H1 (cell line): ENCODE results near the gene ADCK1. TPM values are rescaled to one million over a fixed set of nuclear protein-coding genes. Genes with fewer than 3 reads are reported as not detected.

Source experiments
- CTCF ChIA-PET: fragments of 300-600 bp; sonication (Branson Sonifier 250); formaldehyde crosslinking; loops from one replicate; lab custom pipeline; 2021; ENCODE audit not compliant: partially characterized antibody; lab: Charles Lee
- POLR2A ChIA-PET: fragments of 300-600 bp; sonication (Branson Sonifier 250); formaldehyde crosslinking; loops from one replicate; lab custom pipeline; 2021; ENCODE audit warnings: inconsistent platforms; ENCODE audit not compliant: partially characterized antibody; lab: Charles Lee
- DNase-seq, 2 experiments: peaks; one replicate each; pipeline versions ENCODE4 v3.0.0 to v3.0.0-alpha.2; 2010 to 2022; ENCODE audit warnings: low spot score in 2 of 2, low read depth in 1 of 2, mixed read lengths in 1 of 2
- FAIRE-seq: peaks from 2 replicates; lab custom pipeline; 2011; peaks lifted over from hg19 to GRCh38; lab: Jason Lieb, UNC
- H2AFZ ChIP-seq: 2 replicates; pipeline ENCODE4 v1.8.1; 2012; ENCODE audit warnings: low read length, inconsistent platforms
- H2AK5ac ChIP-seq: 2 replicates; pipeline ENCODE4 v1.6.1; 2013; ENCODE audit warnings: low read depth, low read length
- H2BK120ac ChIP-seq: replicated peaks from 2 replicates; pipeline ENCODE3; 2013; ENCODE audit warnings: low read depth, low read length, inconsistent platforms
- H2BK12ac ChIP-seq: 2 replicates; pipeline ENCODE4 v1.6.1; 2013; ENCODE audit warnings: low read depth, low read length
- H2BK15ac ChIP-seq: 2 replicates; pipeline ENCODE4 v1.6.1; 2013; ENCODE audit warnings: low read length
- H2BK20ac ChIP-seq: 2 replicates; pipeline ENCODE4 v1.6.1; 2013; ENCODE audit warnings: low read length
- H2BK5ac ChIP-seq: 2 replicates; pipeline ENCODE4 v1.6.1; 2013; ENCODE audit warnings: low read depth, low read length
- H3K14ac ChIP-seq: 2 replicates; pipeline ENCODE4 v1.6.1; 2013; ENCODE audit warnings: inconsistent platforms; ENCODE audit not compliant: insufficient read length
- H3K18ac ChIP-seq: 2 replicates; pipeline ENCODE4 v1.6.1; 2013; ENCODE audit warnings: low read length; ENCODE audit errors: extremely low read depth
- H3K23ac ChIP-seq: 2 replicates; pipeline ENCODE4 v1.6.1; 2013; ENCODE audit warnings: inconsistent platforms; ENCODE audit not compliant: insufficient read length
- H3K23me2 ChIP-seq: 2 replicates; pipeline ENCODE4 v1.6.1; 2013; ENCODE audit warnings: low read depth, low read length
- H3K27ac ChIP-seq: 2 replicates; pipeline ENCODE4 v1.6.1; 2011; ENCODE audit warnings: low read depth, low read length, inconsistent platforms
- H3K27me3 ChIP-seq, 4 experiments: replicated peaks in 1 of 4; 1 replicate in 1 of 4; 2 replicates in 3 of 4; pipeline versions ENCODE4 v1.6.1 to v1.8.1; 2011 to 2013; ENCODE audit warnings: low read length in 3 of 4, mild to moderate bottlenecking in 3 of 4, inconsistent platforms in 2 of 4, mixed read lengths in 2 of 4, moderate library complexity in 1 of 4; ENCODE audit not compliant: control insufficient read depth in 3 of 4, insufficient read depth in 3 of 4; ENCODE audit errors: extremely low read depth in 1 of 4
- H3K36me3 ChIP-seq, 4 experiments: 2 replicates each; pipeline versions ENCODE4 v1.6.1 to v1.8.1; 2011 to 2013; ENCODE audit warnings: mild to moderate bottlenecking in 4 of 4, low read length in 3 of 4, moderate library complexity in 2 of 4, control low read depth in 1 of 4, inconsistent platforms in 1 of 4; ENCODE audit not compliant: insufficient read depth in 4 of 4, control insufficient read depth in 2 of 4
- H3K4ac ChIP-seq: replicated peaks from 2 replicates; pipeline ENCODE3; 2013; ENCODE audit warnings: low read length, low read depth, mixed read lengths, inconsistent platforms; ENCODE audit not compliant: insufficient read length
- H3K4me1 ChIP-seq, 4 experiments: replicated peaks in 1 of 4; 1 replicate in 1 of 4; 2 replicates in 3 of 4; pipeline versions ENCODE4 v1.6.1 to v1.8.1; 2011 to 2013; ENCODE audit warnings: low read length in 3 of 4, inconsistent platforms in 2 of 4, mixed read lengths in 1 of 4; ENCODE audit not compliant: insufficient read depth in 4 of 4, control insufficient read depth in 3 of 4
- H3K4me2 ChIP-seq, 2 experiments: 2 replicates each; pipeline versions ENCODE4 v1.6.1 to v1.8.1; 2011 to 2013; ENCODE audit warnings: low read depth in 2 of 2, low read length in 2 of 2, control low read depth in 1 of 2, inconsistent platforms in 1 of 2, mild to moderate bottlenecking in 1 of 2; ENCODE audit not compliant: insufficient read depth in 1 of 2
- H3K4me3 ChIP-seq, 4 experiments: fragments of 200-600, 300-600 bp in 1 of 4; sonication (generic), shearing (Covaris generic), sonication (Bioruptor Twin) in 1 of 4; 2 replicates each; pipeline versions ENCODE4 v1.5.1 to v1.8.1; 2011 to 2016; ENCODE audit warnings: low read length in 4 of 4, low read depth in 3 of 4, control low read depth in 2 of 4, inconsistent platforms in 2 of 4, mild to moderate bottlenecking in 2 of 4, mixed read lengths in 1 of 4, moderate library complexity in 1 of 4; ENCODE audit not compliant: insufficient read depth in 2 of 4; ENCODE audit errors: extremely low read depth in 1 of 4
- H3K56ac ChIP-seq: replicated peaks from 2 replicates; pipeline ENCODE3; 2013; ENCODE audit warnings: low read depth, mild to moderate bottlenecking, mixed read lengths, low read length, inconsistent platforms; ENCODE audit not compliant: insufficient read length
- H3K79me1 ChIP-seq: 2 replicates; pipeline ENCODE4 v1.6.1; 2013; ENCODE audit warnings: low read depth, low read length, control low read depth
- H3K79me2 ChIP-seq, 2 experiments: 2 replicates each; pipeline versions ENCODE4 v1.6.1 to v1.8.1; 2012 to 2013; ENCODE audit warnings: low read length in 2 of 2, mild to moderate bottlenecking in 2 of 2, inconsistent platforms in 1 of 2; ENCODE audit not compliant: insufficient read depth in 2 of 2, control insufficient read depth in 1 of 2
- H3K9ac ChIP-seq, 4 experiments: replicated peaks in 1 of 4; 1 replicate in 1 of 4; 2 replicates in 3 of 4; pipeline versions ENCODE4 v1.6.1 to v1.8.1; 2011 to 2013; ENCODE audit warnings: low read depth in 3 of 4, low read length in 3 of 4, control low read depth in 2 of 4, mild to moderate bottlenecking in 2 of 4, moderate library complexity in 2 of 4, inconsistent platforms in 1 of 4; ENCODE audit errors: extremely low read depth in 1 of 4
- H3K9me3 ChIP-seq, 2 experiments: 2 replicates each; pipeline versions ENCODE4 v1.6.1 to v1.8.1; 2012 to 2013; ENCODE audit warnings: mild to moderate bottlenecking in 2 of 2, moderate library complexity in 2 of 2, control low read depth in 1 of 2, inconsistent platforms in 1 of 2, low read depth in 1 of 2, low read length in 1 of 2, mixed read lengths in 1 of 2; ENCODE audit not compliant: insufficient read depth in 2 of 2
- H4K20me1 ChIP-seq, 2 experiments: replicated peaks in 1 of 2; 2 replicates each; pipeline versions ENCODE3 to v1.8.1; 2011 to 2013; ENCODE audit warnings: inconsistent platforms in 2 of 2, low read length in 2 of 2, mild to moderate bottlenecking in 1 of 2; ENCODE audit not compliant: insufficient read depth in 2 of 2, control insufficient read depth in 1 of 2
- H4K5ac ChIP-seq: 2 replicates; pipeline ENCODE4 v1.6.1; 2013; ENCODE audit warnings: low read length, low read depth, mixed read lengths, inconsistent platforms; ENCODE audit not compliant: insufficient read length
- H4K8ac ChIP-seq: 2 replicates; pipeline ENCODE4 v1.8.0; 2013; ENCODE audit warnings: mild to moderate bottlenecking, moderate library complexity, low read length, inconsistent platforms; ENCODE audit not compliant: insufficient read depth; ENCODE audit errors: extremely low read depth
- H4K91ac ChIP-seq: replicated peaks from 2 replicates; pipeline ENCODE3; 2013; ENCODE audit warnings: low read length, mixed read lengths, inconsistent platforms; ENCODE audit not compliant: insufficient read length
- BACH1 ChIP-seq: IDR thresholded peaks from 2 replicates; pipeline ENCODE4 v1.6.1; 2012; ENCODE audit warnings: low read length, improper control_type of control experiment
- BRCA1 ChIP-seq: IDR thresholded peaks from 2 replicates; pipeline ENCODE4 v1.6.1; 2012; ENCODE audit warnings: low read depth, low read length, improper control_type of control experiment
- HDAC6 ChIP-seq: IDR thresholded peaks from one replicate; pipeline ENCODE4 v1.7.1; 2012; ENCODE audit warnings: low read depth, mild to moderate bottlenecking, inconsistent platforms, low read length, moderate library complexity
- MAFK ChIP-seq: IDR thresholded peaks from 2 replicates; pipeline ENCODE4 v1.6.1; 2012; ENCODE audit warnings: low read depth, mild to moderate bottlenecking, improper control_type of control experiment, low read length
- RAD21 ChIP-seq, 2 experiments: IDR thresholded peaks in 1 of 2; conservative IDR thresholded peaks in 1 of 2; 2 replicates each; pipeline ENCODE4 v1.6.1; 2011; ENCODE audit warnings: low read depth in 2 of 2, low read length in 2 of 2, improper control_type of control experiment in 1 of 2, inconsistent platforms in 1 of 2, mild to moderate bottlenecking in 1 of 2, moderate library complexity in 1 of 2
- RBBP5 ChIP-seq: IDR thresholded peaks from 2 replicates; pipeline ENCODE4 v1.7.1; 2012; ENCODE audit warnings: low read depth, mild to moderate bottlenecking, inconsistent platforms, low read length, moderate library complexity, borderline replicate concordance
- SRF ChIP-seq: IDR thresholded peaks from 2 replicates; pipeline ENCODE4 v1.6.1; 2011; ENCODE audit warnings: mild to moderate bottlenecking, low read depth, low read length, moderate library complexity
- YY1 ChIP-seq: IDR thresholded peaks from 2 replicates; pipeline ENCODE4 v1.6.1; 2011; ENCODE audit warnings: low read depth, mild to moderate bottlenecking, low read length
- WGBS, 2 experiments: shearing (Covaris generic) in 1 of 2; methylation state at CpG; one replicate each; pipeline versions ENCODE4 v1.1.6 to v1.1.7; 2013 to 2015; ENCODE audit warnings: low lambda C conversion rate in 2 of 2, mixed read lengths in 2 of 2, inconsistent platforms in 1 of 2, low coverage in 1 of 2, missing lambda C conversion rate in 1 of 2; ENCODE audit not compliant: insufficient replicate concordance in 2 of 2, insufficient coverage in 1 of 2, insufficient read length in 1 of 2; ENCODE audit errors: extremely low coverage in 1 of 2, missing lambda C conversion rate in 1 of 2; 5-methylcytosine and 5-hydroxymethylcytosine counted together
- polyA plus RNA-seq, 7 experiments: library from polyadenylated mRNA; depleted of rRNA in 3 of 7; stranded (reverse) in 5 of 7; unstranded in 2 of 7; fragments of >200 nt in 5 of 7; fragments of 200-250 nt in 2 of 7; gene quantifications; 1 replicate in 5 of 7; 2 replicates in 1 of 7; 4 replicates in 1 of 7; pipeline versions ENCODE4 v1.2.1 to v1.2.3, GENCODE V29; 2011 to 2013; ENCODE audit warnings: missing spikeins in 2 of 7, mixed read lengths in 2 of 7
- total RNA-seq: library from RNA; stranded (reverse); fragmentation: NEBNext Ultra II Directional; extraction: Animal tissue kit (Norgen Biotek cat#: 25700); gene quantifications from 2 replicates; pipeline ENCODE4 v1.2.1, GENCODE V29; 2021

ADCK1 gene
- total and polyA plus RNA-seq, 2 of the 8 experiments (the other 6 are each of a cell fraction or from before 2014, with no cell fraction given) = 11.0 to 16.8 TPM

- Histone ChIP-seq H3K79me2 (no peaks in the 10 kb centered on the region), H3K14ac (no peak overlapping the region), H3K23ac (no peak overlapping the region), H3K56ac (no peak overlapping the region), H3K79me1 (no peaks in the 10 kb centered on the region), H3K9ac (no peak overlapping the region), H2BK20ac (no peak overlapping the region), H4K8ac (no peak overlapping the region), H3K4ac (no peak overlapping the region), H4K5ac (no peak overlapping the region), H3K18ac (no peak overlapping the region), H4K91ac (no peak overlapping the region), H3K36me3 (peaks cover 0 to 3% (median 2%) of the 10 kb centered on the region in 4 experiments; a peak in 3 of 8 replicates), H3K4me1 (no peaks in the 10 kb centered on the region), H3K27ac (no peak overlapping the region), H2BK120ac (no peak overlapping the region), H3K23me2 (no peaks in the 10 kb centered on the region), H2BK5ac (no peak overlapping the region), H3K9me3 (no peaks in the 10 kb centered on the region), H2AFZ (no peak overlapping the region), H3K4me2 (no peak overlapping the region), H4K20me1 (no peaks in the 10 kb centered on the region), H2AK5ac (no peak overlapping the region), H3K4me3 (no peak overlapping the region), H2BK12ac (no peak overlapping the region), H2BK15ac (no peak overlapping the region), H3K27me3 (no peaks in the 10 kb centered on the region)
- no peak for FAIRE-seq
- POLR2A ChIA-PET = no interaction called here
- no peak for DNase-seq
- WGBS, 2 experiments = 92% methylated on average over 3 of the region's 3 CpGs; no CpG with 5 or more reads in 1 of the 2 experiments
- CTCF ChIA-PET = interaction anchor here (0.6 to 3.5 kb wide), 6 partner anchors 23 to 150 kb away, joined by 3 to 12 read pairs (median 3); partner anchors contain the start of genes ADCK1 and SNW1
- TF ChIP-seq RBBP5 (no peak), BACH1 (no peak), MAFK (no peak), HDAC6 (no peak), YY1 (no peak), RAD21 (IDR thresholded peaks at IDR 0.05 in 1 of 2, conservative IDR thresholded peaks at IDR 0.05 in 1 of 2; ENCODE audit: low read depth in 2 of 2, low read length in 2 of 2) (no peak), BRCA1 (no peak), SRF (no peak)
Observed at GRCh38 chr14:77822741-77823140, 22.8 kb downstream of the ADCK1 start.
